Hepatocyte (in vitro differentiated cells): ENCODE measurements around the gene DAP3.

Source experiments
- CTCF ChIP-seq: fragments of 200-600 bp; sonication (generic); IDR thresholded peaks from 2 replicates; pipeline ENCODE4 v1.5.1; 2016; ENCODE audit warnings: antibody characterized with exemption, mild to moderate bottlenecking; ENCODE audit not compliant: poor library complexity
- EZH2 ChIP-seq: fragments of 200-600 bp; sonication (generic); IDR thresholded peaks from 2 replicates; pipeline ENCODE4 v1.6.1; 2016; ENCODE audit warnings: antibody characterized with exemption, mild to moderate bottlenecking, borderline replicate concordance

GRCh38 chr1:155657463-155657862 is 31.4 kb upstream of the DAP3 start:
- TF ChIP-seq CTCF (no peak), EZH2 (no peak)
